GM12878 (cell line): Measurements from ENCODE around the gene MIA2. TPM values are rescaled to one million over a fixed set of nuclear protein-coding genes. Genes with fewer than 3 reads are reported as not detected.
"Not testable (repeated sequence)": the region's sequence is repeated elsewhere in the genome, so short reads cannot be mapped to it uniquely, and the experiment has no call there.

Source experiments
- ATAC-seq: fragments of 200-7000 bp; cut with Tn5 transposase; 3 replicates; pipeline ENCODE4 v1.9.1; 2020; ENCODE audit warnings: mild to moderate bottlenecking, moderate library complexity
- BruUV-seq: library from RNA; stranded (reverse); fragments of 400-500 nt; replicated peaks from 2 replicates; lab custom pipeline; 2021; lab: Mats Ljungman, UMichigan
- CTCF ChIA-PET: fragments of 300-600 bp; sonication (Branson Sonifier 250); formaldehyde crosslinking; extraction: SDS; loops from one replicate; lab custom pipeline; 2021; ENCODE audit warnings: inconsistent platforms; lab: Yijun Ruan, JAX
- POLR2A ChIA-PET: fragments of 350-600 bp; formaldehyde crosslinking; extraction: SDS; loops from one replicate; lab custom pipeline; 2021; ENCODE audit warnings: inconsistent platforms; lab: Charles Lee
- RAD21 ChIA-PET: fragments of 300-600 bp; sonication (Branson Sonifier 250); formaldehyde crosslinking; loops from one replicate; lab custom pipeline; 2023; ENCODE audit warnings: antibody characterized with exemption; ENCODE audit not compliant: unreplicated experiment; lab: Charles Lee
- SMC1A ChIA-PET: fragments of 300-600 bp; sonication (Branson Sonifier 250); formaldehyde crosslinking; loops from one replicate; lab custom pipeline; 2023; ENCODE audit not compliant: unreplicated experiment, uncharacterized antibody; lab: Charles Lee
- DNase-seq: peaks from one replicate; pipeline ENCODE4 v3.0.0-alpha.2; 2011; ENCODE audit warnings: low read depth, low spot score
- FAIRE-seq: peaks from 3 replicates; lab custom pipeline; 2011; peaks lifted over from hg19 to GRCh38; lab: Jason Lieb, UNC
- H2AFZ ChIP-seq: 2 replicates; pipeline ENCODE4 v1.6.0; 2011; ENCODE audit warnings: low read depth, low read length, control low read depth; ENCODE audit not compliant: control insufficient read depth
- H3K27ac ChIP-seq: 2 replicates; pipeline ENCODE4 v1.5.1; 2011; ENCODE audit warnings: control low read depth; ENCODE audit not compliant: control insufficient read depth, insufficient read depth
- H3K27me3 ChIP-seq, 2 experiments: replicated peaks in 1 of 2; 2 replicates each; pipeline versions ENCODE4 v1.6.0 to v1.6.1; 2011; ENCODE audit warnings: low read length in 1 of 2; ENCODE audit not compliant: control insufficient read depth in 2 of 2, insufficient read depth in 2 of 2
- H3K36me3 ChIP-seq, 2 experiments: 2 replicates each; pipeline ENCODE4 v1.5.1; 2011; ENCODE audit warnings: low read length in 1 of 2; ENCODE audit not compliant: control insufficient read depth in 2 of 2, insufficient read depth in 2 of 2
- H3K4me1 ChIP-seq: 2 replicates; pipeline ENCODE4 v1.6.1; 2011; ENCODE audit warnings: mild to moderate bottlenecking, low read length, moderate library complexity, mixed read lengths; ENCODE audit not compliant: control insufficient read depth, insufficient read depth
- H3K4me2 ChIP-seq: 2 replicates; pipeline ENCODE4 v1.6.0; 2011; ENCODE audit warnings: control low read depth; ENCODE audit not compliant: control insufficient read depth, insufficient read depth
- H3K4me3 ChIP-seq: fragments of 200-600 bp; sonication (generic); 2 replicates; pipeline ENCODE4 v1.5.1; 2016
- H3K79me2 ChIP-seq: 2 replicates; pipeline ENCODE4 v1.6.0; 2011; ENCODE audit warnings: low read length; ENCODE audit not compliant: control insufficient read depth, insufficient read depth
- H3K9ac ChIP-seq: 2 replicates; pipeline ENCODE4 v1.8.0; 2011; ENCODE audit warnings: low read length, control low read depth, mixed read lengths; ENCODE audit not compliant: control insufficient read depth, insufficient read depth
- H3K9me3 ChIP-seq: replicated peaks from 3 replicates; pipeline ENCODE4 v1.5.1; 2011; ENCODE audit warnings: mild to moderate bottlenecking, low read length; ENCODE audit not compliant: control insufficient read depth, insufficient read depth
- H4K20me1 ChIP-seq: 2 replicates; pipeline ENCODE4 v1.6.0; 2011; ENCODE audit not compliant: control insufficient read depth, insufficient read depth
- GATAD2B ChIP-seq: fragments of 450-650 bp; conservative IDR thresholded peaks from 2 replicates; pipeline ENCODE4 v1.6.1; 2017; ENCODE audit warnings: low read depth, mild to moderate bottlenecking, moderate library complexity
- LARP7 ChIP-seq: fragments of 450-650 bp; IDR thresholded peaks from 2 replicates; pipeline ENCODE4 v1.6.1; 2017; ENCODE audit warnings: mild to moderate bottlenecking
- WGBS: methylation state at CpG from one replicate; pipeline ENCODE4 v1.1.6; 2016; ENCODE audit warnings: low lambda C conversion rate; ENCODE audit not compliant: insufficient replicate concordance, insufficient coverage; ENCODE audit errors: missing lambda C conversion rate; 5-methylcytosine and 5-hydroxymethylcytosine counted together
- in situ Hi-C: fragments of 300-500 bp; cut with MboI; formaldehyde crosslinking; loops from 9 replicates; pipeline ENCODE4 v1.14.3; 2018; ENCODE audit warnings: mixed read lengths
- intact Hi-C: fragments of 100-400 bp; cut with micrococcal nuclease; formaldehyde crosslinking; loops from one replicate; pipeline ENCODE4 v1.14.2; 2022; ENCODE audit not compliant: unreplicated experiment
- polyA plus RNA-seq, 11 experiments: library from polyadenylated mRNA; depleted of rRNA in 4 of 11; unstranded in 6 of 11; stranded (reverse) in 5 of 11; fragments of >200 nt; fragmentation: Nextera tagmentation in 4 of 11; fragmentation: Illumina TruSeq in 1 of 11; extraction: Ambion mirVana in 4 of 11; extraction: Trizol in 1 of 11; gene quantifications; 1 replicate in 1 of 11; 2 replicates in 10 of 11; pipeline versions ENCODE4 v1.2.1 to v1.2.3, GENCODE V29; 2011 to 2016; ENCODE audit warnings: inconsistent platforms in 2 of 11, missing spikeins in 2 of 11, low read depth in 1 of 11
- total RNA-seq, 4 experiments: library from RNA; depleted of rRNA in 3 of 4; stranded (reverse); fragments of >200 nt in 3 of 4; fragmentation: Illumina TruSeq in 1 of 4; extraction: Trizol in 1 of 4; gene quantifications; 2 replicates each; pipeline versions ENCODE4 v1.2.1 to v1.2.3, GENCODE V29; 2013 to 2021

Gene MIA2
- total and polyA plus RNA-seq, 10 of the 15 experiments (the other 5 are each of a cell fraction or from before 2014, with no cell fraction given), result 6.3 to 36.8 (median 17.1) TPM

GRCh38 chr14:39258782-39259545 is 25.2 kb downstream of the MIA2 start:
- in situ Hi-C loops (no loop called here), intact Hi-C loops (no loop called here)
- CTCF ChIA-PET, result no interaction called here
- Histone ChIP-seq H3K9me3 (no peaks in the 10 kb centered on the region), H3K9ac (no peak overlapping the region), H3K36me3 (no peaks in the 10 kb centered on the region), H3K79me2 (no peaks in the 10 kb centered on the region), H3K4me3 (no peak overlapping the region), H3K27me3 (no peaks in the 10 kb centered on the region), H3K4me2 (no peak overlapping the region), H2AFZ (no peak overlapping the region), H3K27ac (no peak overlapping the region)
- 81% methylated on average over 12 of the region's 12 CpGs for WGBS
- no TSS peak for BruUV-seq
- RAD21 ChIA-PET, result interaction anchor here (1.1 kb wide), 1 partner anchor 210 kb away, joined by 3 read pairs; no protein-coding TSS in a partner anchor
- no peak for FAIRE-seq
- ATAC-seq, result no peak
- DNase-seq, result no peak
- POLR2A ChIA-PET, result no interaction called here
- SMC1A ChIA-PET, result interaction anchor here (1.2 kb wide), 1 partner anchor 9 kb away, joined by 4 read pairs; no protein-coding TSS in a partner anchor
- TF ChIP-seq LARP7, result no peak
- TF ChIP-seq GATAD2B, result no peak
- TF ChIP-seq, all 136 proteins: peak for 0
- H3K4me1 ChIP-seq, result no peaks in the 10 kb centered on the region
- H4K20me1 ChIP-seq, result no peaks in the 10 kb centered on the region

GRCh38 chr14:39260161-39260560 is 26.4 kb downstream of the MIA2 start:
- intact Hi-C loops, result loop anchor here (10.0 kb wide), 1 partner anchor 145 kb away; the partner anchor contains the start of gene GEMIN2

GRCh38 chr14:39262214-39262613 is 28.5 kb downstream of the MIA2 start:
- H4K20me1 ChIP-seq, H3K9ac ChIP-seq, in situ Hi-C loops, H2AFZ ChIP-seq, H3K4me1 ChIP-seq, H3K4me3 ChIP-seq, BruUV-seq, ATAC-seq, H3K9me3 ChIP-seq, CTCF ChIA-PET, POLR2A ChIA-PET, FAIRE-seq, H3K79me2 ChIP-seq, H3K4me2 ChIP-seq, RAD21 ChIA-PET, H3K27ac ChIP-seq, H3K36me3 ChIP-seq, H3K27me3 ChIP-seq, DNase-seq: not testable (repeated sequence)
- WGBS, result 86% methylated on average over 1 of the region's 1 CpG
- intact Hi-C loops, result loop anchor here (2.0 to 10.0 kb wide), 2 partner anchors 17 to 147 kb away; partner anchors contain the start of gene GEMIN2
- SMC1A ChIA-PET, result interaction anchor here (1.2 kb wide), 1 partner anchor 168 kb away, joined by 3 read pairs; no protein-coding TSS in a partner anchor

More at GRCh38 chr14:39260161-39260560, 26.4 kb downstream of the MIA2 start:
- CTCF ChIA-PET, FAIRE-seq, H3K27ac ChIP-seq, POLR2A ChIA-PET, H3K36me3 ChIP-seq, H3K79me2 ChIP-seq, H3K27me3 ChIP-seq, H2AFZ ChIP-seq, H3K4me3 ChIP-seq, H3K9ac ChIP-seq, H3K4me2 ChIP-seq, RAD21 ChIA-PET, in situ Hi-C loops, SMC1A ChIA-PET, DNase-seq, H4K20me1 ChIP-seq, BruUV-seq, ATAC-seq, H3K9me3 ChIP-seq, H3K4me1 ChIP-seq: not testable (repeated sequence)
- 49% methylated on average over 3 of the region's 3 CpGs for WGBS
